ENCODE measurements around the gene CGNL1. TPM values are rescaled to one million over a fixed set of nuclear protein-coding genes. Genes with fewer than 3 reads are reported as not detected.
A peak's percentile ranks its signal among the peaks of the same experiment; 100 is the strongest.

The CGNL1 gene
- total and polyA plus RNA-seq, 11 donors: 3.8 to 40.0 (median 23.4) TPM

GRCh38 chr15:57565311-57565710 lies 189.0 kb downstream of the CGNL1 start:
- no peaks in the 10 kb centered on the region for H3K27me3 ChIP-seq
- no peak for DNase-seq
- TF ChIP-seq POLR2A (IDR thresholded peaks at IDR 0.05) (no peak), CTCF (IDR thresholded peaks at IDR 0.05) (no peak)
- peaks cover 0 to 45% (median 23%) of the 10 kb centered on the region in 12 donors for H3K4me1 ChIP-seq
- intact Hi-C loops (cut with DNase I): loop anchor here in 5 of 10 donors (1.0 to 10.0 kb wide), 6 partner anchors 30 to 619 kb away; partner anchors contain the start of gene POLR2M (in 1 of the 5)
- no peaks in the 10 kb centered on the region for H3K36me3 ChIP-seq
- H3K9me3 ChIP-seq: no peaks in the 10 kb centered on the region
- H3K27ac ChIP-seq: peak overlapping the region; percentile 34 to 88 (median 56)
- WGBS, 4 donors: 24 to 35% (median 28%) methylated on average over 10 of the region's 10 CpGs
- ATAC-seq: no peak
- H3K4me3 ChIP-seq: no peak overlapping the region

- Histone ChIP-seq H3K27ac (peak overlapping the region in 10 of 12 donors; percentile 9 to 88 (median 66)), H3K4me3 (no peak overlapping the region), H3K9me3 (no peaks in the 10 kb centered on the region), H3K4me1 (peaks cover 0 to 31% (median 13%) of the 10 kb centered on the region in 12 donors), H3K36me3 (no peaks in the 10 kb centered on the region), H3K27me3 (no peaks in the 10 kb centered on the region)
- ATAC-seq (peak in 3 of 4 donors; percentile 58 to 78 (median 64)), DNase-seq (peak in 3 of 5 donors; percentile 63 to 69 (median 64))
- intact Hi-C loops (cut with DNase I): loop anchor here in 5 of 10 donors (10.0 kb wide), 5 partner anchors 48 to 618 kb away; partner anchors contain the start of gene POLR2M (in 1 of the 5)
- TF ChIP-seq POLR2A (IDR thresholded peaks at IDR 0.05) (no peak), CTCF (IDR thresholded peaks at IDR 0.05) (no peak)
- 29 to 35% (median 33%) methylated on average over 4 of the region's 4 CpGs for WGBS, 4 donors
Observed at GRCh38 chr15:57566834-57567233, 190.5 kb downstream of the CGNL1 start.

- H3K36me3 ChIP-seq: no peaks in the 10 kb centered on the region
- ATAC-seq: no peak
- intact Hi-C loops (cut with DNase I): loop anchor here in 6 of 10 donors (2.0 to 10.0 kb wide), 6 partner anchors 23 to 617 kb away; partner anchors contain the start of genes MYZAP (in 1 of the 6) and POLR2M (in 1 of the 6)
- DNase-seq: no peak
- H3K4me3 ChIP-seq: no peak overlapping the region
- peaks cover 0 to 25% (median 9%) of the 10 kb centered on the region in 12 donors for H3K4me1 ChIP-seq
- no peaks in the 10 kb centered on the region for H3K27me3 ChIP-seq
- H3K27ac ChIP-seq: peak overlapping the region in 4 of 12 donors; percentile 69 to 88 (median 70)
- WGBS, 4 donors: 75 to 85% (median 81%) methylated on average over 3 of the region's 3 CpGs
- H3K9me3 ChIP-seq: no peaks in the 10 kb centered on the region
- no peak for TF ChIP-seq CTCF (IDR thresholded peaks at IDR 0.05)
- TF ChIP-seq POLR2A (IDR thresholded peaks at IDR 0.05): no peak
Observed at GRCh38 chr15:57567891-57568290, 191.6 kb downstream of the CGNL1 start.

GRCh38 chr15:57568299-57568698 lies 192.0 kb downstream of the CGNL1 start:
- WGBS, 4 donors: 79 to 94% (median 88%) methylated on average over 2 of the region's 2 CpGs
- no peak for DNase-seq
- ATAC-seq: no peak
- H3K4me1 ChIP-seq: peaks cover 0 to 25% (median 9%) of the 10 kb centered on the region in 12 donors
- H3K9me3 ChIP-seq: no peaks in the 10 kb centered on the region
- H3K27me3 ChIP-seq: no peaks in the 10 kb centered on the region
- H3K36me3 ChIP-seq: no peaks in the 10 kb centered on the region
- intact Hi-C loops (cut with DNase I): loop anchor here in 6 of 10 donors (2.0 to 10.0 kb wide), 6 partner anchors 23 to 617 kb away; partner anchors contain the start of genes MYZAP (in 1 of the 6) and POLR2M (in 1 of the 6)
- no peak overlapping the region for H3K27ac ChIP-seq
- H3K4me3 ChIP-seq: no peak overlapping the region
- TF ChIP-seq CTCF (IDR thresholded peaks at IDR 0.05) (no peak), POLR2A (IDR thresholded peaks at IDR 0.05) (no peak)
